ENCODE data around the gene HOXD1. TPM values are rescaled to one million over a fixed set of nuclear protein-coding genes. Genes with fewer than 3 reads are reported as not detected.

Gene HOXD1
- total RNA-seq, 2 donors from 2014 or later = 0.18 TPM

GRCh38 chr2:176186024-176186423 lies 2.4 kb upstream of the HOXD1 start:
- H3K27ac Mint-ChIP-seq = no peak overlapping the region
- no peak overlapping the region for H3K9ac ChIP-seq (ENCODE audit: extremely low read depth, low read length, poor library complexity, severe bottlenecking)
- WGBS, 2 experiments (ENCODE audit: insufficient coverage in 1 of 2, insufficient read length in 1 of 2) = 81 to 100% methylated on average over 1 to 2 of the region's 2 CpGs
- no peak overlapping the region for H3K4me3 ChIP-seq (ENCODE audit: low read length)
- H3K27me3 ChIP-seq (ENCODE audit: control insufficient read depth, insufficient read depth, low read length, poor library complexity, severe bottlenecking) = peaks cover 100% of the 10 kb centered on the region
- TF ChIP-seq CTCF (conservative IDR thresholded peaks at IDR 0.05) = no peak
- H3K9me3 Mint-ChIP-seq = no peaks in the 10 kb centered on the region
- peaks cover 17% of the 10 kb centered on the region for H3K4me1 Mint-ChIP-seq
- H3K27me3 Mint-ChIP-seq (ENCODE audit: insufficient read depth) = peaks cover 96% of the 10 kb centered on the region
- no peaks in the 10 kb centered on the region for H3K4me1 ChIP-seq (ENCODE audit: control insufficient read depth, insufficient read depth, low read length)
- no peaks in the 10 kb centered on the region for H3K36me3 Mint-ChIP-seq (ENCODE audit: low read depth)
- H3K4me3 Mint-ChIP-seq = no peak overlapping the region
- peak; percentile 32 for DNase-seq
- H3K36me3 ChIP-seq (ENCODE audit: control insufficient read depth, insufficient read depth, low read length) = no peaks in the 10 kb centered on the region
- no peak overlapping the region for H3K27ac ChIP-seq (ENCODE audit: low read depth, low read length)
- no peaks in the 10 kb centered on the region for H3K9me3 ChIP-seq (ENCODE audit: control insufficient read depth, low read length)

GRCh38 chr2:176187200-176187898 lies 1.1 kb upstream of the HOXD1 start:
- no peaks in the 10 kb centered on the region for H3K36me3 ChIP-seq (ENCODE audit: control insufficient read depth, insufficient read depth, low read length)
- Mint-ChIP-seq H3K4me3 (peak overlapping the region; percentile 48), H3K9me3 (no peaks in the 10 kb centered on the region), H3K27ac (no peak overlapping the region), H3K27me3 (ENCODE audit: insufficient read depth) (peaks cover 91% of the 10 kb centered on the region), H3K36me3 (ENCODE audit: low read depth) (no peaks in the 10 kb centered on the region), H3K4me1 (peaks cover 28% of the 10 kb centered on the region)
- no peak overlapping the region for H3K9ac ChIP-seq (ENCODE audit: extremely low read depth, low read length, poor library complexity, severe bottlenecking)
- peak; percentile 74 for DNase-seq
- TF ChIP-seq CTCF (conservative IDR thresholded peaks at IDR 0.05) = no peak
- peaks cover 100% of the 10 kb centered on the region for H3K27me3 ChIP-seq (ENCODE audit: control insufficient read depth, insufficient read depth, low read length, poor library complexity, severe bottlenecking)
- no peak overlapping the region for H3K27ac ChIP-seq (ENCODE audit: low read depth, low read length)
- peak overlapping the region; percentile 67 for H3K4me3 ChIP-seq (ENCODE audit: low read length)
- 7 to 11% methylated on average over 7 to 13 of the region's 13 CpGs for WGBS, 2 experiments (ENCODE audit: insufficient coverage in 1 of 2, insufficient read length in 1 of 2)
- no peaks in the 10 kb centered on the region for H3K9me3 ChIP-seq (ENCODE audit: control insufficient read depth, low read length)
- H3K4me1 ChIP-seq (ENCODE audit: control insufficient read depth, insufficient read depth, low read length) = peaks cover 10% of the 10 kb centered on the region

- H3K9me3 ChIP-seq (ENCODE audit: control insufficient read depth, low read length) = no peaks in the 10 kb centered on the region
- peak overlapping the region; percentile 67 for H3K4me3 ChIP-seq (ENCODE audit: low read length)
- TF ChIP-seq CTCF (conservative IDR thresholded peaks at IDR 0.05) = peak; percentile 15
- no peaks in the 10 kb centered on the region for H3K36me3 ChIP-seq (ENCODE audit: control insufficient read depth, insufficient read depth, low read length)
- peaks cover 87% of the 10 kb centered on the region for H3K27me3 Mint-ChIP-seq (ENCODE audit: insufficient read depth)
- no peak overlapping the region for H3K27ac Mint-ChIP-seq
- peaks cover 10% of the 10 kb centered on the region for H3K4me1 ChIP-seq (ENCODE audit: control insufficient read depth, insufficient read depth, low read length)
- no peak overlapping the region for H3K27ac ChIP-seq (ENCODE audit: low read depth, low read length)
- H3K36me3 Mint-ChIP-seq (ENCODE audit: low read depth) = no peaks in the 10 kb centered on the region
- DNase-seq = peak; percentile 83
- 1 to 3% methylated on average over 18 to 98 of the region's 98 CpGs for WGBS, 2 experiments (ENCODE audit: insufficient coverage in 1 of 2, insufficient read length in 1 of 2)
- no peaks in the 10 kb centered on the region for H3K9me3 Mint-ChIP-seq
- H3K4me1 Mint-ChIP-seq = peaks cover 37% of the 10 kb centered on the region
- peak overlapping the region; percentile 48 for H3K4me3 Mint-ChIP-seq
- H3K9ac ChIP-seq (ENCODE audit: extremely low read depth, low read length, poor library complexity, severe bottlenecking) = no peak overlapping the region
- H3K27me3 ChIP-seq (ENCODE audit: control insufficient read depth, insufficient read depth, low read length, poor library complexity, severe bottlenecking) = peaks cover 100% of the 10 kb centered on the region
These were observed 559 bp downstream of the HOXD1 start for GRCh38 chr2:176188774-176189680.
